Esophagus muscularis mucosa (tissue), 3 donors: Measurements from ENCODE around the gene KLLN.

ENCODE experiments used
- CTCF ChIP-seq, 3 experiments: fragments of 200-600 bp in 2 of 3; fragments of 450-650 bp in 1 of 3; sonication (generic) in 2 of 3; IDR thresholded peaks; one replicate each; pipeline ENCODE4 v1.5.1; 2017 to 2019; ENCODE audit warnings: antibody characterized with exemption in 3 of 3, mild to moderate bottlenecking in 2 of 3, moderate library complexity in 1 of 3
- POLR2A ChIP-seq: fragments of 450-650 bp; IDR thresholded peaks from one replicate; pipeline ENCODE4 v1.6.1; 2017; ENCODE audit warnings: antibody characterized with exemption, moderate library complexity, mild to moderate bottlenecking, low read depth
- POLR2AphosphoS5 ChIP-seq, 2 donors: sonication (generic); formaldehyde crosslinking; IDR thresholded peaks; one replicate each; pipeline ENCODE4 v1.6.1; 2017; ENCODE audit warnings: antibody characterized with exemption in 2 of 2

- TF ChIP-seq POLR2AphosphoS5 (IDR thresholded peaks at IDR 0.05), result no peak
- TF ChIP-seq CTCF (IDR thresholded peaks at IDR 0.05), result no peak
- no peak for TF ChIP-seq POLR2A
Observed at GRCh38 chr10:87862679-87863052, 667 bp downstream of the KLLN start.
